Smooth muscle cell (in vitro differentiated cells): ENCODE data around the gene VASN. TPM values are rescaled to one million over a fixed set of nuclear protein-coding genes. Genes with fewer than 3 reads are reported as not detected.

Experiments used
- DNase-seq: peaks from one replicate; lab custom pipeline; 2025; ENCODE audit not compliant: unreplicated experiment; lab: John Stamatoyannopoulos, UW
- H2AFZ ChIP-seq: fragments of 200-600 bp; sonication (generic); 2 replicates; pipeline ENCODE4 v1.6.0; 2016; ENCODE audit warnings: antibody characterized with exemption, low read depth, mild to moderate bottlenecking
- H3F3A ChIP-seq: fragments of 200-600 bp; sonication (generic); 2 replicates; pipeline ENCODE4 v1.6.0; 2017; ENCODE audit warnings: antibody characterized with exemption, low read depth
- H3K27ac ChIP-seq: fragments of 200-600 bp; sonication (generic); 2 replicates; pipeline ENCODE4 v1.5.1; 2016; ENCODE audit warnings: low read depth, mild to moderate bottlenecking
- H3K27me3 ChIP-seq: fragments of 200-600 bp; sonication (generic); 2 replicates; pipeline ENCODE4 v1.6.1; 2016; ENCODE audit warnings: low read depth, mild to moderate bottlenecking
- H3K36me3 ChIP-seq: fragments of 200-600 bp; sonication (generic); 2 replicates; pipeline ENCODE4 v1.5.1; 2016; ENCODE audit warnings: low read depth
- H3K4me1 ChIP-seq: fragments of 200-600 bp; sonication (generic); 2 replicates; pipeline ENCODE4 v1.5.1; 2016; ENCODE audit warnings: low read depth
- H3K4me2 ChIP-seq: fragments of 200-600 bp; sonication (generic); 2 replicates; pipeline ENCODE4 v1.6.0; 2016; ENCODE audit warnings: mild to moderate bottlenecking
- H3K4me3 ChIP-seq: fragments of 200-600 bp; sonication (generic); 2 replicates; pipeline ENCODE4 v1.5.1; 2016; ENCODE audit warnings: mild to moderate bottlenecking
- H3K79me2 ChIP-seq: fragments of 200-600 bp; sonication (generic); 2 replicates; pipeline ENCODE4 v1.6.0; 2016; ENCODE audit warnings: low read depth, mild to moderate bottlenecking
- H3K9ac ChIP-seq: fragments of 200-600 bp; sonication (generic); 2 replicates; pipeline ENCODE4 v1.6.0; 2016; ENCODE audit warnings: low read depth
- H3K9me3 ChIP-seq: fragments of 200-600 bp; sonication (generic); replicated peaks from 2 replicates; pipeline ENCODE4 v1.5.1; 2016; ENCODE audit warnings: low read depth
- H4K20me1 ChIP-seq: fragments of 200-600 bp; sonication (generic); 2 replicates; pipeline ENCODE4 v1.6.0; 2016; ENCODE audit warnings: low read depth
- WGBS: methylation state at CpG from one replicate; pipeline ENCODE4 v1.1.7; 2016; ENCODE audit warnings: low lambda C conversion rate; 5-methylcytosine and 5-hydroxymethylcytosine counted together
- polyA plus RNA-seq: library from polyadenylated mRNA; unstranded; fragments of >200 nt; fragmentation: Nextera tagmentation; extraction: Ambion mirVana; gene quantifications from 2 replicates; pipeline ENCODE4 v1.2.1, GENCODE V29; 2016
- total RNA-seq: library from RNA; depleted of rRNA; stranded (reverse); fragments of >200 nt; gene quantifications from 2 replicates; pipeline ENCODE4 v1.2.3, GENCODE V29; 2014
- TF ChIP-seq, protein P1 (sequence below): fragments of 200-600 bp; sonication (generic); IDR thresholded peaks from 2 replicates; pipeline ENCODE4 v1.5.1; 2017; ENCODE audit warnings: borderline replicate concordance, mild to moderate bottlenecking, antibody characterized with exemption; ENCODE audit not compliant: insufficient read depth, poor library complexity, severe bottlenecking

The VASN gene
- total and polyA plus RNA-seq, 2 experiments from 2014 or later = 30.0 to 150 TPM

DNA sequence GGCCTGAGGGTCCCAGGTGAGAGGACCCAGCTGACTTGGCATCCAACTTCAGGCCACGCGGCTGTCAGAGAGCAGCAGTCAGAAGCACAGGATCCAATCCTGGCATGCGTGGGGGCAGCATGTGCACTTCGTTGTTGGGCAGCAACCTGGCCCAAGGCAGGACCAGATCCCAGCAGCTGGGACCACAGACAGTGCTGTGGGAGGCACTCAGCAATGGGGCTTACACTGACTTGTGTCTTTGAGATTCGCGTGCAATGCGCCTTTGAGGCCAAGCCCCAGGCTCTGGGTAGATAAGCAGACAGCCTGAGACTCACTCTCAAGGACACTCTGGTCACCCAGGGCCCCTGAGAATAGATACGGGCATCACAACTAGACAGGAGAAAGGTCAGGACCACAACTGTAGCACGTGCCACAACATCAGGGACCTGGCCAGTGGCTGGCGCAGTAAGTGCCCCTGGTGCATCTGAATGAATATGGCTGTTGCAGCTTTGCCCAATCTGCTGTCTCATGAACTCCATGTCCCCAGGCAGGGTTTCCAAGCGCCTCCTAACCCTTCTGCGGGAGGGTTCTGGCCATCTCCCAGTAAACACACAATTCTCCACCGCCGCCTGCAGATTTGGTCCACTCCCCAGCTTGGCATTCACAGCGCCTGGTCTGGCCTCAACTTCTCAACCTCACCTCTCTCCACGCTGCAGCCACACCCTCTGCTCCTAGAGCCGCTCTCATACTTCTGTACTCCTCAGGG lies 23.7 kb upstream of the VASN start:
- no peak overlapping the region for H3K27ac ChIP-seq
- TF ChIP-seq, protein P1, sequence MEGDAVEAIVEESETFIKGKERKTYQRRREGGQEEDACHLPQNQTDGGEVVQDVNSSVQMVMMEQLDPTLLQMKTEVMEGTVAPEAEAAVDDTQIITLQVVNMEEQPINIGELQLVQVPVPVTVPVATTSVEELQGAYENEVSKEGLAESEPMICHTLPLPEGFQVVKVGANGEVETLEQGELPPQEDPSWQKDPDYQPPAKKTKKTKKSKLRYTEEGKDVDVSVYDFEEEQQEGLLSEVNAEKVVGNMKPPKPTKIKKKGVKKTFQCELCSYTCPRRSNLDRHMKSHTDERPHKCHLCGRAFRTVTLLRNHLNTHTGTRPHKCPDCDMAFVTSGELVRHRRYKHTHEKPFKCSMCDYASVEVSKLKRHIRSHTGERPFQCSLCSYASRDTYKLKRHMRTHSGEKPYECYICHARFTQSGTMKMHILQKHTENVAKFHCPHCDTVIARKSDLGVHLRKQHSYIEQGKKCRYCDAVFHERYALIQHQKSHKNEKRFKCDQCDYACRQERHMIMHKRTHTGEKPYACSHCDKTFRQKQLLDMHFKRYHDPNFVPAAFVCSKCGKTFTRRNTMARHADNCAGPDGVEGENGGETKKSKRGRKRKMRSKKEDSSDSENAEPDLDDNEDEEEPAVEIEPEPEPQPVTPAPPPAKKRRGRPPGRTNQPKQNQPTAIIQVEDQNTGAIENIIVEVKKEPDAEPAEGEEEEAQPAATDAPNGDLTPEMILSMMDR = no peak
- H3K4me3 ChIP-seq = no peak overlapping the region
- no peaks in the 10 kb centered on the region for H3K27me3 ChIP-seq
- no peak overlapping the region for H3K9ac ChIP-seq
- no peaks in the 10 kb centered on the region for H3K36me3 ChIP-seq
- DNase-seq = no peak
- no peaks in the 10 kb centered on the region for H3K9me3 ChIP-seq
- no peak overlapping the region for H2AFZ ChIP-seq
- 95% methylated on average over 17 of the region's 17 CpGs for WGBS
- peaks cover 39% of the 10 kb centered on the region for H3K79me2 ChIP-seq
- peaks cover 8% of the 10 kb centered on the region for H3F3A ChIP-seq
- no peak overlapping the region for H3K4me2 ChIP-seq
- peaks cover 48% of the 10 kb centered on the region for H4K20me1 ChIP-seq
- peaks cover 10% of the 10 kb centered on the region for H3K4me1 ChIP-seq

DNA sequence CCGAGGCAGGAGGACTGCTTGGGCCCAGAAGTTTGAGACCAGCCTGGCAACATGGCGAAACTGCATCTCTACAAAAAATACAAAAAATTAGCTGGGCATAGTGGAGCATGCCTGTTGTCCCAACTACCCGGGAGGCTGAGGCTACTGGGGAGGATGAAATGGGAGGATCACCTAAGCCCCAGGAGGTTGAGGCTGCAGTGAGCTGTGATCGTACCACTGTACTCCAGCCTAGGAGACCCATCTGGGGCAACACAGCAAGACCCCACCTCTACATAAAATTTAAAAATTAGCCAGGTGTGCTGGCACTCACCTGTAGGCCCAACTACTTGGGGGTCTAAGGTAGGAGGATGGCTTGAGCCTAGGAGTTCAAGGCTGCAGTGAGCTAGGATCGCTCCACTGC lies 22.3 kb upstream of the VASN start:
- H2AFZ ChIP-seq = no peak overlapping the region
- peaks cover 37% of the 10 kb centered on the region for H4K20me1 ChIP-seq
- H3K36me3 ChIP-seq = no peaks in the 10 kb centered on the region
- DNase-seq = no peak
- no peaks in the 10 kb centered on the region for H3K9me3 ChIP-seq
- H3K9ac ChIP-seq = no peak overlapping the region
- H3K4me3 ChIP-seq = no peak overlapping the region
- TF ChIP-seq, protein P1 = no peak
- no peak overlapping the region for H3K27ac ChIP-seq
- H3K4me1 ChIP-seq = peaks cover 10% of the 10 kb centered on the region
- no peak overlapping the region for H3K4me2 ChIP-seq
- H3K79me2 ChIP-seq = peaks cover 29% of the 10 kb centered on the region
- H3K27me3 ChIP-seq = no peaks in the 10 kb centered on the region
- peaks cover 8% of the 10 kb centered on the region for H3F3A ChIP-seq
- WGBS = 99% methylated on average over 5 of the region's 5 CpGs

DNA sequence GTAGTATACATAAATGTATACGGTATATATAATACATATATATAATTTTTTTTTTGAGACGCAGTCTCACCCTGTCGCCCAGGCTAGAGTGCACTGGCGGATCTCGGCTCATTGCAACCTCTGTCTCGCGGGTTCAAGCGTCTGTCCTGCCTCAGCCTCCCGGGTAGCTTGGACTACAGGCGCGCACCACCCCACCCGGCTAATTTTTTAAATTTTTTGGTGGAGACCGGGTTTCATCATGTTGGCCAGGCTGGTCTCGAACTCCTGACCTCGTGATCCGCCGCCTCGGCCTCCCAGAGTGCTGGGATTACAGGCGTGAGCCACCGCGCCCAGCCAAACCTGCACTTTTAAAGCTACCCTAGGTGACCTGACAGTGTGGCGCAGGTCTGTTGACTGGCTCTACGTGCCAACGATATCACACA lies 21.3 kb upstream of the VASN start:
- TF ChIP-seq, protein P1 = no peak
- H4K20me1 ChIP-seq = peaks cover 30% of the 10 kb centered on the region
- H3K79me2 ChIP-seq = peaks cover 29% of the 10 kb centered on the region
- H3K9ac ChIP-seq = peak overlapping the region; percentile 63
- H3F3A ChIP-seq = peaks cover 8% of the 10 kb centered on the region
- no peaks in the 10 kb centered on the region for H3K9me3 ChIP-seq
- peak overlapping the region; percentile 83 for H3K4me2 ChIP-seq
- peaks cover 10% of the 10 kb centered on the region for H3K4me1 ChIP-seq
- no peak for DNase-seq
- H2AFZ ChIP-seq = peak overlapping the region; percentile 1
- H3K27ac ChIP-seq = peak overlapping the region; percentile 64
- 34% methylated on average over 24 of the region's 24 CpGs for WGBS
- H3K36me3 ChIP-seq = no peaks in the 10 kb centered on the region
- peak overlapping the region; percentile 78 for H3K4me3 ChIP-seq
- no peaks in the 10 kb centered on the region for H3K27me3 ChIP-seq
